HepG2 (cell line): ENCODE measurements around the gene MYO19. TPM values are rescaled to one million over a fixed set of nuclear protein-coding genes. Genes with fewer than 3 reads are reported as not detected.

ENCODE experiments used
- ATAC-seq: fragments of 200-7000 bp; cut with Tn5 transposase; 3 replicates; pipeline ENCODE4 v1.9.1; 2020; ENCODE audit warnings: mild to moderate bottlenecking, moderate library complexity
- BruUV-seq: library from RNA; stranded (reverse); fragments of 400-500 nt; replicated peaks from 2 replicates; lab custom pipeline; 2021; lab: Mats Ljungman, UMichigan
- CTCF ChIA-PET: fragments of 300-600 bp; formaldehyde crosslinking; extraction: SDS; loops from one replicate; lab custom pipeline; 2021; ENCODE audit warnings: low total read pairs, inconsistent platforms, low intra/inter-chr PET ratio; lab: Yijun Ruan, JAX
- POLR2A ChIA-PET: fragments of 350-600 bp; sonication (Branson Sonifier 250); formaldehyde crosslinking; loops from one replicate; lab custom pipeline; 2020; ENCODE audit warnings: antibody characterized with exemption, inconsistent platforms; lab: Yijun Ruan, JAX
- DNase-seq: peaks from one replicate; pipeline ENCODE4 v3.0.0-alpha.2; 2015; ENCODE audit warnings: low spot score
- FAIRE-seq: peaks from 3 replicates; lab custom pipeline; 2011; peaks lifted over from hg19 to GRCh38; lab: Jason Lieb, UNC
- H2AFZ ChIP-seq: one replicate; pipeline ENCODE4 v1.6.1; 2011; ENCODE audit warnings: low read length, inconsistent platforms
- H3K27ac ChIP-seq: fragments of 300-600 bp; 3 replicates; pipeline ENCODE4 v1.8.0; 2011; ENCODE audit warnings: mixed run types, mild to moderate bottlenecking, mixed read lengths, low read length, inconsistent platforms; ENCODE audit not compliant: insufficient read depth; ENCODE audit errors: extremely low read length
- H3K27me3 ChIP-seq, 2 experiments: fragments of 200-600 bp in 1 of 2; 2 replicates in 1 of 2; 3 replicates in 1 of 2; pipeline versions ENCODE4 v1.6.0 to v1.8.0; 2011; ENCODE audit warnings: low read length in 2 of 2, mild to moderate bottlenecking in 2 of 2, moderate library complexity in 2 of 2, inconsistent platforms in 1 of 2; ENCODE audit not compliant: insufficient read depth in 2 of 2, control insufficient read depth in 1 of 2
- H3K36me3 ChIP-seq, 2 experiments: fragments of 200-600 bp in 1 of 2; replicated peaks in 1 of 2; 2 replicates in 1 of 2; 3 replicates in 1 of 2; pipeline versions ENCODE4 v1.5.1 to v1.8.0; 2011; ENCODE audit warnings: low read length in 2 of 2, inconsistent platforms in 1 of 2; ENCODE audit not compliant: insufficient read depth in 2 of 2, control insufficient read depth in 1 of 2
- H3K4me1 ChIP-seq: 2 replicates; pipeline ENCODE4 v1.5.1; 2012; ENCODE audit warnings: low read length, inconsistent platforms; ENCODE audit not compliant: insufficient read depth
- H3K4me2 ChIP-seq: 2 replicates; pipeline ENCODE4 v1.6.0; 2011; ENCODE audit warnings: low read depth, low read length, inconsistent platforms
- H3K4me3 ChIP-seq, 3 experiments: fragments of 200-600 bp in 1 of 3; sonication (generic), shearing (Covaris generic) in 1 of 3; replicated peaks in 1 of 3; 2 replicates each; pipeline ENCODE4 v1.5.1; 2011 to 2016; ENCODE audit warnings: low read length in 3 of 3, inconsistent platforms in 2 of 3, low read depth in 2 of 3, mild to moderate bottlenecking in 2 of 3, control low read depth in 1 of 3, mixed read lengths in 1 of 3; ENCODE audit not compliant: insufficient read depth in 1 of 3
- H3K79me2 ChIP-seq: one replicate; pipeline ENCODE4 v1.6.1; 2011; ENCODE audit warnings: low read length, inconsistent platforms; ENCODE audit not compliant: insufficient read depth
- H3K9ac ChIP-seq: 2 replicates; pipeline ENCODE4 v1.6.0; 2011; ENCODE audit warnings: mild to moderate bottlenecking, low read depth, low read length, inconsistent platforms; ENCODE audit not compliant: insufficient read depth
- H3K9me3 ChIP-seq: 2 replicates; pipeline ENCODE4 v1.5.1; 2012; ENCODE audit warnings: mild to moderate bottlenecking, low read length
- H4K20me1 ChIP-seq: 2 replicates; pipeline ENCODE4 v1.6.0; 2011; ENCODE audit warnings: inconsistent platforms, mild to moderate bottlenecking, low read length, moderate library complexity; ENCODE audit not compliant: insufficient read depth
- AGO2 ChIP-seq: fragments of 200-400 bp; formaldehyde crosslinking; optimal IDR thresholded peaks from 2 replicates; pipeline ENCODE3; 2017; ENCODE audit warnings: mild to moderate bottlenecking, low read depth, low read length, moderate library complexity
- CENPBD1 ChIP-seq: sonication (generic); formaldehyde crosslinking; IDR thresholded peaks from 2 replicates; pipeline ENCODE4 v1.8.0; 2022; ENCODE audit warnings: missing genetic modification reagents, low read depth, mild to moderate bottlenecking, borderline replicate concordance
- NR0B2 ChIP-seq: sonication (generic); formaldehyde crosslinking; IDR thresholded peaks from 2 replicates; pipeline ENCODE4 v1.4.0; 2020; ENCODE audit warnings: mild to moderate bottlenecking, missing genetic modification reagents
- SIX4 ChIP-seq: sonication (generic); formaldehyde crosslinking; IDR thresholded peaks from 2 replicates; pipeline ENCODE4 v1.4.0; 2020; ENCODE audit warnings: missing genetic modification reagents
- TEF ChIP-seq: sonication (generic); formaldehyde crosslinking; IDR thresholded peaks from 2 replicates; pipeline ENCODE4 v1.5.0; 2020; ENCODE audit warnings: missing genetic modification reagents
- THYN1 ChIP-seq: sonication (generic); formaldehyde crosslinking; IDR thresholded peaks from 2 replicates; pipeline ENCODE4 v1.8.1; 2023; ENCODE audit warnings: low read depth, mild to moderate bottlenecking, moderate library complexity, missing genetic modification reagents, borderline replicate concordance
- ZNF232 ChIP-seq: sonication (generic); formaldehyde crosslinking; IDR thresholded peaks from 2 replicates; pipeline ENCODE4 v1.4.0; 2020; ENCODE audit warnings: missing genetic modification reagents, borderline replicate concordance
- ZNF333 ChIP-seq: sonication (generic); formaldehyde crosslinking; IDR thresholded peaks from 2 replicates; pipeline ENCODE4 v1.4.0; 2020; ENCODE audit warnings: mild to moderate bottlenecking, missing genetic modification reagents, borderline replicate concordance
- ZNF687 ChIP-seq: sonication (generic); formaldehyde crosslinking; IDR thresholded peaks from 2 replicates; pipeline ENCODE4 v1.5.1; 2020; ENCODE audit warnings: mild to moderate bottlenecking, missing genetic modification reagents, moderate library complexity
- WGBS: methylation state at CpG from one replicate; pipeline ENCODE4 v1.1.6; 2017; ENCODE audit warnings: low lambda C conversion rate; 5-methylcytosine and 5-hydroxymethylcytosine counted together
- in situ Hi-C: cut with HindIII; loops from 2 replicates; pipeline ENCODE4 v1.10.0; 2017; ENCODE audit warnings: low pct_unique_long_range_greater_than_20kb; ENCODE audit not compliant: extremely low pct_ligation_motif_present
- intact Hi-C: fragments of 100-400 bp; cut with micrococcal nuclease; formaldehyde crosslinking; loops from one replicate; pipeline ENCODE4 v1.10.0; 2022; ENCODE audit not compliant: unreplicated experiment
- polyA plus RNA-seq, 8 experiments: library from polyadenylated mRNA; depleted of rRNA in 3 of 8; stranded (reverse) in 7 of 8; unstranded in 1 of 8; fragments of >200 nt; fragmentation: Illumina TruSeq in 4 of 8; extraction: Trizol in 4 of 8; gene quantifications; 2 replicates each; pipeline versions ENCODE4 v1.2.1 to v1.2.3, GENCODE V29; 2011 to 2016; ENCODE audit warnings: low read depth in 4 of 8, missing spikeins in 1 of 8, mixed read lengths in 1 of 8; ENCODE audit not compliant: insufficient read depth in 1 of 8
- total RNA-seq, 5 experiments: library from RNA; depleted of rRNA; stranded (reverse); fragments of >200 nt; fragmentation: Illumina TruSeq; extraction: Trizol; gene quantifications; 2 replicates each; pipeline ENCODE4 v1.2.3, GENCODE V29; 2016; ENCODE audit warnings: low read depth in 1 of 5

The MYO19 gene
- total and polyA plus RNA-seq, 2 of the 13 experiments (the other 11 are each of a cell fraction or from before 2014, with no cell fraction given) = 75.7 to 82.3 TPM

- TF ChIP-seq NR0B2 (CRISPR knock-in tag) = no peak
- no peak for TF ChIP-seq THYN1 (CRISPR knock-in tag)
- TF ChIP-seq ZNF333 (CRISPR knock-in tag) = no peak
- no peak for TF ChIP-seq TEF
- TF ChIP-seq CENPBD1 (CRISPR knock-in tag) = no peak
- TF ChIP-seq SIX4 = no peak
These were observed 27.4 kb downstream of the MYO19 start (continued) for GRCh38 chr17:36507266-36507665.

GRCh38 chr17:36506831-36507230 is 27.8 kb downstream of the MYO19 start:
- Histone ChIP-seq H3K36me3 (peaks cover 26 to 44% of the 10 kb centered on the region in 2 experiments), H3K4me1 (peaks cover 18% of the 10 kb centered on the region), H3K9ac (no peak overlapping the region), H3K4me3 (no peak overlapping the region), H4K20me1 (no peaks in the 10 kb centered on the region), H2AFZ (no peak overlapping the region), H3K9me3 (no peaks in the 10 kb centered on the region), H3K4me2 (no peak overlapping the region), H3K27me3 (no peaks in the 10 kb centered on the region), H3K27ac (no peak overlapping the region), H3K79me2 (no peaks in the 10 kb centered on the region)
- intact Hi-C loops = no loop called here
- DNase-seq (no peak), ATAC-seq (peak; percentile 7; the same call in 2 of the 3 replicates), FAIRE-seq (no peak)
- WGBS = 97% methylated on average over 4 of the region's 11 CpGs
- in situ Hi-C loops = no loop called here
- ChIA-PET POLR2A (no interaction called here), CTCF (no interaction called here)
- TF ChIP-seq AGO2 (peak; percentile 41), ZNF687 (CRISPR knock-in tag) (0 out of 2 replicates have a peak, but pooled peaks have one; percentile 2), ZNF232 (CRISPR knock-in tag) (no peak)
- BruUV-seq = no TSS peak
